ENCODE data around the gene ZNF134. TPM values are rescaled to one million over a fixed set of nuclear protein-coding genes. Genes with fewer than 3 reads are reported as not detected.

Gene ZNF134
- total and polyA plus RNA-seq, 9 of the 15 experiments (the other 6 are each of a cell fraction or from before 2014, with no cell fraction given), result 1.3 to 10.0 (median 5.7) TPM

DNA sequence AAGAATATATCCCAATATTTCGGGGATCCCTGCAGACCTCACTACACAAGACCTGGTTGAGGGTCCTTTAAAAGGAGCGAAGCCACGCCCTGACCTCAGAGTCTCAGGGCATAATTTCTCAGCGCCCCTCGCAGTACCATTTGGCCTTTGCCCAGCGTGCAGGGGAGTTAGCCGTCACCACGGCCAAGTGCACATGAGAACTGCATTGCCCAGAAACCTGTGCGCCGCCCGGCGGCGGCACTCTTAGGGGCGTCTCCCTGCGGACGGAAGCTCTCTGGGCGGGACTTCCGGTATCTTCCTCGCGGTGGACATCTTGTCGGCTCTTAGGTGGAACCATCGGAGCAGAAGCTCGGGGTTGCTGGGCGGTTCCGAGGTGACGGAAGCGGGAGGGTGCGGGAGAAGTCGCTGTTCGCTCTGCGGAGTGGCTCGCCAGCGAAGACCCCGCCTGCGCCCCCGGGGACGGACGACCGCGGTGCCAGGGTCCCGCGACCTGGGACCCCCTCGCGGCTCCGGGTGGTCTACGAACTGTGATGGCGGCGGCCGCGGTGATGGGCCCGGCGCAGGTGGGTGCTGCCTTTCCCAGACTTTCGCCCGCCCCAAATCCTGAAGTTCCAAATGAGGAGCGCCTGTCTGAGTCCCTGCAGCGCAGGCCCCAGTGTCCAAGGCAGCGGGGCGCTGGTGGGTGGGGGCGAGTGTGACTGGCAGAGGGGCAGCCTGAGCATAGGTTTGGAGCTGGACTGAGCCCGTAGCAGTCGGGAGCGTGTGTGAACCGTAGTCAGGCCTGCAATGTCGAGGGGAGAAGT is at the start of gene ZNF134 (continued):
- TF ChIP-seq, protein P1, sequence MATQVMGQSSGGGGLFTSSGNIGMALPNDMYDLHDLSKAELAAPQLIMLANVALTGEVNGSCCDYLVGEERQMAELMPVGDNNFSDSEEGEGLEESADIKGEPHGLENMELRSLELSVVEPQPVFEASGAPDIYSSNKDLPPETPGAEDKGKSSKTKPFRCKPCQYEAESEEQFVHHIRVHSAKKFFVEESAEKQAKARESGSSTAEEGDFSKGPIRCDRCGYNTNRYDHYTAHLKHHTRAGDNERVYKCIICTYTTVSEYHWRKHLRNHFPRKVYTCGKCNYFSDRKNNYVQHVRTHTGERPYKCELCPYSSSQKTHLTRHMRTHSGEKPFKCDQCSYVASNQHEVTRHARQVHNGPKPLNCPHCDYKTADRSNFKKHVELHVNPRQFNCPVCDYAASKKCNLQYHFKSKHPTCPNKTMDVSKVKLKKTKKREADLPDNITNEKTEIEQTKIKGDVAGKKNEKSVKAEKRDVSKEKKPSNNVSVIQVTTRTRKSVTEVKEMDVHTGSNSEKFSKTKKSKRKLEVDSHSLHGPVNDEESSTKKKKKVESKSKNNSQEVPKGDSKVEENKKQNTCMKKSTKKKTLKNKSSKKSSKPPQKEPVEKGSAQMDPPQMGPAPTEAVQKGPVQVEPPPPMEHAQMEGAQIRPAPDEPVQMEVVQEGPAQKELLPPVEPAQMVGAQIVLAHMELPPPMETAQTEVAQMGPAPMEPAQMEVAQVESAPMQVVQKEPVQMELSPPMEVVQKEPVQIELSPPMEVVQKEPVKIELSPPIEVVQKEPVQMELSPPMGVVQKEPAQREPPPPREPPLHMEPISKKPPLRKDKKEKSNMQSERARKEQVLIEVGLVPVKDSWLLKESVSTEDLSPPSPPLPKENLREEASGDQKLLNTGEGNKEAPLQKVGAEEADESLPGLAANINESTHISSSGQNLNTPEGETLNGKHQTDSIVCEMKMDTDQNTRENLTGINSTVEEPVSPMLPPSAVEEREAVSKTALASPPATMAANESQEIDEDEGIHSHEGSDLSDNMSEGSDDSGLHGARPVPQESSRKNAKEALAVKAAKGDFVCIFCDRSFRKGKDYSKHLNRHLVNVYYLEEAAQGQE (IDR thresholded peaks at IDR 0.05; ENCODE audit: borderline replicate concordance), result no peak
- TF ChIP-seq, protein P1 (CRISPR knock-in tag; IDR thresholded peaks at IDR 0.05; ENCODE audit: low read depth), result peak; percentile 50; the same call in 1 of the 2 replicates
- TF ChIP-seq GABPA (tag; conservative IDR thresholded peaks at IDR 0.05; ENCODE audit: low read depth), result peak; percentile 96
- TF ChIP-seq, protein P2, sequence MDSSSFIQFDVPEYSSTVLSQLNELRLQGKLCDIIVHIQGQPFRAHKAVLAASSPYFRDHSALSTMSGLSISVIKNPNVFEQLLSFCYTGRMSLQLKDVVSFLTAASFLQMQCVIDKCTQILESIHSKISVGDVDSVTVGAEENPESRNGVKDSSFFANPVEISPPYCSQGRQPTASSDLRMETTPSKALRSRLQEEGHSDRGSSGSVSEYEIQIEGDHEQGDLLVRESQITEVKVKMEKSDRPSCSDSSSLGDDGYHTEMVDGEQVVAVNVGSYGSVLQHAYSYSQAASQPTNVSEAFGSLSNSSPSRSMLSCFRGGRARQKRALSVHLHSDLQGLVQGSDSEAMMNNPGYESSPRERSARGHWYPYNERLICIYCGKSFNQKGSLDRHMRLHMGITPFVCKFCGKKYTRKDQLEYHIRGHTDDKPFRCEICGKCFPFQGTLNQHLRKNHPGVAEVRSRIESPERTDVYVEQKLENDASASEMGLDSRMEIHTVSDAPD (CRISPR knock-in tag; IDR thresholded peaks at IDR 0.05), result no peak
- TF ChIP-seq, protein P3, sequence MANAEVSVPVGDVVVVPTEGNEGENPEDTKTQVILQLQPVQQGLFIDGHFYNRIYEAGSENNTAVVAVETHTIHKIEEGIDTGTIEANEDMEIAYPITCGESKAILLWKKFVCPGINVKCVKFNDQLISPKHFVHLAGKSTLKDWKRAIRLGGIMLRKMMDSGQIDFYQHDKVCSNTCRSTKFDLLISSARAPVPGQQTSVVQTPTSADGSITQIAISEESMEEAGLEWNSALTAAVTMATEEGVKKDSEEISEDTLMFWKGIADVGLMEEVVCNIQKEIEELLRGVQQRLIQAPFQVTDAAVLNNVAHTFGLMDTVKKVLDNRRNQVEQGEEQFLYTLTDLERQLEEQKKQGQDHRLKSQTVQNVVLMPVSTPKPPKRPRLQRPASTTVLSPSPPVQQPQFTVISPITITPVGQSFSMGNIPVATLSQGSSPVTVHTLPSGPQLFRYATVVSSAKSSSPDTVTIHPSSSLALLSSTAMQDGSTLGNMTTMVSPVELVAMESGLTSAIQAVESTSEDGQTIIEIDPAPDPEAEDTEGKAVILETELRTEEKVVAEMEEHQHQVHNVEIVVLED (CRISPR knock-in tag; IDR thresholded peaks at IDR 0.05), result peak; percentile 64
- TF ChIP-seq CXXC5 (CRISPR knock-in tag; IDR thresholded peaks at IDR 0.05), result peak; percentile 76
- peak; percentile 54 for TF ChIP-seq SP2 (IDR thresholded peaks at IDR 0.05; ENCODE audit: extremely low read depth, low read depth, low read length, poor library complexity, severe bottlenecking)
- TF ChIP-seq, protein P4, sequence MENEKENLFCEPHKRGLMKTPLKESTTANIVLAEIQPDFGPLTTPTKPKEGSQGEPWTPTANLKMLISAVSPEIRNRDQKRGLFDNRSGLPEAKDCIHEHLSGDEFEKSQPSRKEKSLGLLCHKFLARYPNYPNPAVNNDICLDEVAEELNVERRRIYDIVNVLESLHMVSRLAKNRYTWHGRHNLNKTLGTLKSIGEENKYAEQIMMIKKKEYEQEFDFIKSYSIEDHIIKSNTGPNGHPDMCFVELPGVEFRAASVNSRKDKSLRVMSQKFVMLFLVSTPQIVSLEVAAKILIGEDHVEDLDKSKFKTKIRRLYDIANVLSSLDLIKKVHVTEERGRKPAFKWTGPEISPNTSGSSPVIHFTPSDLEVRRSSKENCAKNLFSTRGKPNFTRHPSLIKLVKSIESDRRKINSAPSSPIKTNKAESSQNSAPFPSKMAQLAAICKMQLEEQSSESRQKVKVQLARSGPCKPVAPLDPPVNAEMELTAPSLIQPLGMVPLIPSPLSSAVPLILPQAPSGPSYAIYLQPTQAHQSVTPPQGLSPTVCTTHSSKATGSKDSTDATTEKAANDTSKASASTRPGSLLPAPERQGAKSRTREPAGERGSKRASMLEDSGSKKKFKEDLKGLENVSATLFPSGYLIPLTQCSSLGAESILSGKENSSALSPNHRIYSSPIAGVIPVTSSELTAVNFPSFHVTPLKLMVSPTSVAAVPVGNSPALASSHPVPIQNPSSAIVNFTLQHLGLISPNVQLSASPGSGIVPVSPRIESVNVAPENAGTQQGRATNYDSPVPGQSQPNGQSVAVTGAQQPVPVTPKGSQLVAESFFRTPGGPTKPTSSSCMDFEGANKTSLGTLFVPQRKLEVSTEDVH (IDR thresholded peaks at IDR 0.05; ENCODE audit: low read depth, partially characterized antibody), result peak; percentile 26
- no peak for TF ChIP-seq ZNF445 (CRISPR knock-in tag; IDR thresholded peaks at IDR 0.05; ENCODE audit: low read depth)
- no peak for TF ChIP-seq ATF1 (CRISPR knock-in tag; IDR thresholded peaks at IDR 0.05)
- peak; percentile 63; the same call in 1 of the 2 replicates for TF ChIP-seq ATF1 (tag; IDR thresholded peaks at IDR 0.05)
